ENCODE measurements around the gene ZDHHC21. TPM values are rescaled to one million over a fixed set of nuclear protein-coding genes. Genes with fewer than 3 reads are reported as not detected.

ZDHHC21 gene
- total RNA-seq, 1 donor from 2014 or later = 10.1 TPM

GRCh38 chr9:14652729-14653377 lies 40.4 kb downstream of the ZDHHC21 start:
- Mint-ChIP-seq H3K4me1 (ENCODE audit: unreplicated experiment) (no peaks in the 10 kb centered on the region), H3K27me3 (no peaks in the 10 kb centered on the region), H3K4me3 (no peak overlapping the region), H3K9me3 (peaks cover 7% of the 10 kb centered on the region), H3K27ac (no peak overlapping the region), H3K36me3 (peaks cover 46% of the 10 kb centered on the region)
- DNase-seq (ENCODE audit: extremely low spot score, unreplicated experiment) = no peak
- TF ChIP-seq CTCF (conservative IDR thresholded peaks at IDR 0.05) = peak; percentile 73

GRCh38 chr9:14650596-14650995 lies 42.6 kb downstream of the ZDHHC21 start:
- DNase-seq (ENCODE audit: extremely low spot score, unreplicated experiment) = no peak
- Mint-ChIP-seq H3K4me3 (no peak overlapping the region), H3K9me3 (peaks cover 7% of the 10 kb centered on the region), H3K36me3 (peaks cover 26% of the 10 kb centered on the region), H3K27me3 (no peaks in the 10 kb centered on the region), H3K4me1 (ENCODE audit: unreplicated experiment) (no peaks in the 10 kb centered on the region), H3K27ac (no peak overlapping the region)
- no peak for TF ChIP-seq CTCF (conservative IDR thresholded peaks at IDR 0.05)

GRCh38 chr9:14645648-14646047 lies 47.6 kb downstream of the ZDHHC21 start:
- Mint-ChIP-seq H3K4me1 (ENCODE audit: unreplicated experiment) (no peaks in the 10 kb centered on the region), H3K27me3 (no peaks in the 10 kb centered on the region), H3K36me3 (peaks cover 10% of the 10 kb centered on the region), H3K4me3 (no peak overlapping the region), H3K9me3 (no peaks in the 10 kb centered on the region), H3K27ac (no peak overlapping the region)
- TF ChIP-seq CTCF (conservative IDR thresholded peaks at IDR 0.05) = no peak
- DNase-seq (ENCODE audit: extremely low spot score, unreplicated experiment) = no peak

- Mint-ChIP-seq H3K27me3 (no peaks in the 10 kb centered on the region), H3K27ac (no peak overlapping the region), H3K4me3 (no peak overlapping the region), H3K4me1 (ENCODE audit: unreplicated experiment) (no peaks in the 10 kb centered on the region), H3K9me3 (no peaks in the 10 kb centered on the region), H3K36me3 (peaks cover 13% of the 10 kb centered on the region)
- no peak for TF ChIP-seq CTCF (conservative IDR thresholded peaks at IDR 0.05)
- no peak for DNase-seq (ENCODE audit: extremely low spot score, unreplicated experiment)
Observed at GRCh38 chr9:14640967-14641366, 52.3 kb downstream of the ZDHHC21 start.

GRCh38 chr9:14640294-14640693 lies 52.9 kb downstream of the ZDHHC21 start:
- H3K9me3 Mint-ChIP-seq = no peaks in the 10 kb centered on the region
- H3K27me3 Mint-ChIP-seq = no peaks in the 10 kb centered on the region
- no peaks in the 10 kb centered on the region for H3K4me1 Mint-ChIP-seq (ENCODE audit: unreplicated experiment)
- TF ChIP-seq CTCF (conservative IDR thresholded peaks at IDR 0.05) = no peak
- H3K4me3 Mint-ChIP-seq = no peak overlapping the region
- DNase-seq (ENCODE audit: extremely low spot score, unreplicated experiment) = no peak
- H3K27ac Mint-ChIP-seq = no peak overlapping the region
- peaks cover 13% of the 10 kb centered on the region for H3K36me3 Mint-ChIP-seq

All from type B pancreatic cell (in vitro differentiated cells).